Smooth muscle cell (in vitro differentiated cells): ENCODE results near the gene NUP62. TPM values are rescaled to one million over a fixed set of nuclear protein-coding genes. Genes with fewer than 3 reads are reported as not detected.
"Not testable (repeated sequence)": the region's sequence is repeated elsewhere in the genome, so short reads cannot be mapped to it uniquely, and the experiment has no call there.

Experiments used
- DNase-seq: peaks from one replicate; lab custom pipeline; 2025; ENCODE audit not compliant: unreplicated experiment; lab: John Stamatoyannopoulos, UW
- H2AFZ ChIP-seq: fragments of 200-600 bp; sonication (generic); 2 replicates; pipeline ENCODE4 v1.6.0; 2016; ENCODE audit warnings: antibody characterized with exemption, low read depth, mild to moderate bottlenecking
- H3F3A ChIP-seq: fragments of 200-600 bp; sonication (generic); 2 replicates; pipeline ENCODE4 v1.6.0; 2017; ENCODE audit warnings: antibody characterized with exemption, low read depth
- H3K27ac ChIP-seq: fragments of 200-600 bp; sonication (generic); 2 replicates; pipeline ENCODE4 v1.5.1; 2016; ENCODE audit warnings: low read depth, mild to moderate bottlenecking
- H3K27me3 ChIP-seq: fragments of 200-600 bp; sonication (generic); 2 replicates; pipeline ENCODE4 v1.6.1; 2016; ENCODE audit warnings: low read depth, mild to moderate bottlenecking
- H3K36me3 ChIP-seq: fragments of 200-600 bp; sonication (generic); 2 replicates; pipeline ENCODE4 v1.5.1; 2016; ENCODE audit warnings: low read depth
- H3K4me1 ChIP-seq: fragments of 200-600 bp; sonication (generic); 2 replicates; pipeline ENCODE4 v1.5.1; 2016; ENCODE audit warnings: low read depth
- H3K4me2 ChIP-seq: fragments of 200-600 bp; sonication (generic); 2 replicates; pipeline ENCODE4 v1.6.0; 2016; ENCODE audit warnings: mild to moderate bottlenecking
- H3K4me3 ChIP-seq: fragments of 200-600 bp; sonication (generic); 2 replicates; pipeline ENCODE4 v1.5.1; 2016; ENCODE audit warnings: mild to moderate bottlenecking
- H3K79me2 ChIP-seq: fragments of 200-600 bp; sonication (generic); 2 replicates; pipeline ENCODE4 v1.6.0; 2016; ENCODE audit warnings: low read depth, mild to moderate bottlenecking
- H3K9ac ChIP-seq: fragments of 200-600 bp; sonication (generic); 2 replicates; pipeline ENCODE4 v1.6.0; 2016; ENCODE audit warnings: low read depth
- H3K9me3 ChIP-seq: fragments of 200-600 bp; sonication (generic); replicated peaks from 2 replicates; pipeline ENCODE4 v1.5.1; 2016; ENCODE audit warnings: low read depth
- H4K20me1 ChIP-seq: fragments of 200-600 bp; sonication (generic); 2 replicates; pipeline ENCODE4 v1.6.0; 2016; ENCODE audit warnings: low read depth
- WGBS: methylation state at CpG from one replicate; pipeline ENCODE4 v1.1.7; 2016; ENCODE audit warnings: low lambda C conversion rate; 5-methylcytosine and 5-hydroxymethylcytosine counted together
- polyA plus RNA-seq: library from polyadenylated mRNA; unstranded; fragments of >200 nt; fragmentation: Nextera tagmentation; extraction: Ambion mirVana; gene quantifications from 2 replicates; pipeline ENCODE4 v1.2.1, GENCODE V29; 2016
- total RNA-seq: library from RNA; depleted of rRNA; stranded (reverse); fragments of >200 nt; gene quantifications from 2 replicates; pipeline ENCODE4 v1.2.3, GENCODE V29; 2014
- TF ChIP-seq, protein P1 (sequence below): fragments of 200-600 bp; sonication (generic); IDR thresholded peaks from 2 replicates; pipeline ENCODE4 v1.5.1; 2017; ENCODE audit warnings: borderline replicate concordance, mild to moderate bottlenecking, antibody characterized with exemption; ENCODE audit not compliant: insufficient read depth, poor library complexity, severe bottlenecking

NUP62 gene
- total and polyA plus RNA-seq, 2 experiments from 2014 or later: 24.2 to 29.5 TPM

DNA sequence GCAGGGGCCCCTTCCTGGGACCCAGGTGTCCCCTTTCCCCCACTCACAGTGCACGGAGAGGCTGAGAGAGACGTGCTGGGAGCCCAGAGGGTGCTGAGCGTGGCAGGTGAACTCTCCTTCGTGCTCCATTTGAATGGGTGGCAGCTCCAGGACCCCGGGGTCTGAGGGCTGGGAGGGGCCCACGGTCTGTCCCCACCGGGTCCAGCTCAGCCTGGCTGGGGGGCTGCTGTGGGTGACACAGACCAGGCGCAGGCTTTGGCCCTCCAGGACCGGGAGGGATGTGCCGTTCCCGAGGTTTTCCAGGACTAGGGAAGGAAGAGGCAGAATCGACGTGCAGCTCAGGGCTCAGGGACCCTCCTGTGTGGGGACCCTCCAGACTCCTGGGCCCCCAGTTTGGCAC lies 29.3 kb upstream of the NUP62 start:
- not testable (repeated sequence) for H3K79me2 ChIP-seq, H3F3A ChIP-seq, H3K4me3 ChIP-seq, H2AFZ ChIP-seq, H3K9ac ChIP-seq, H3K27ac ChIP-seq, DNase-seq, H4K20me1 ChIP-seq, H3K4me1 ChIP-seq, H3K4me2 ChIP-seq, H3K9me3 ChIP-seq, H3K36me3 ChIP-seq, H3K27me3 ChIP-seq
- 79% methylated on average over 13 of the region's 13 CpGs for WGBS

DNA sequence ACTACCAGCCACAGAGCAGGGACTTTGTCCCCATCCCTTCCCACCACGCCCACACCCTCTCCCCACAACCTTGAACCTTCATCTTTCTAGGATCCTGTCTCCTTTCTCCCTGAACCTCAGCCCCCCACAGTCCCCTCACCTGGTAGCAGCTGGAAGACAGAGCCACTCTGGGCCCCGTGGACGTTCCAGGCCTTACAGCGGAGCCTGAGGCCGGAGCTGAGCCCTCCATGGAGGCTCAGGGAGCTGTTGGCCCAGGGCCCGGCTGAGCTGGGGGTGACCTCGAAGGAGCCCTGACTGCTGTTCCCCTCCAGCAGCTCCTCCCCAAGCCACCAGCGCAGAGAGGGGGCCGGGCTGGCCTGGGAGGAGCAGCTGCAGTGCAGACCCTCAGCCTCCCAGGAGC lies 28.8 kb upstream of the NUP62 start:
- 85% methylated on average over 9 of the region's 9 CpGs for WGBS
- H3F3A ChIP-seq, H3K9ac ChIP-seq, DNase-seq, H4K20me1 ChIP-seq, H3K4me2 ChIP-seq, H2AFZ ChIP-seq, H3K9me3 ChIP-seq, H3K36me3 ChIP-seq, H3K4me3 ChIP-seq, H3K27ac ChIP-seq, H3K4me1 ChIP-seq, H3K79me2 ChIP-seq, H3K27me3 ChIP-seq: not testable (repeated sequence)

DNA sequence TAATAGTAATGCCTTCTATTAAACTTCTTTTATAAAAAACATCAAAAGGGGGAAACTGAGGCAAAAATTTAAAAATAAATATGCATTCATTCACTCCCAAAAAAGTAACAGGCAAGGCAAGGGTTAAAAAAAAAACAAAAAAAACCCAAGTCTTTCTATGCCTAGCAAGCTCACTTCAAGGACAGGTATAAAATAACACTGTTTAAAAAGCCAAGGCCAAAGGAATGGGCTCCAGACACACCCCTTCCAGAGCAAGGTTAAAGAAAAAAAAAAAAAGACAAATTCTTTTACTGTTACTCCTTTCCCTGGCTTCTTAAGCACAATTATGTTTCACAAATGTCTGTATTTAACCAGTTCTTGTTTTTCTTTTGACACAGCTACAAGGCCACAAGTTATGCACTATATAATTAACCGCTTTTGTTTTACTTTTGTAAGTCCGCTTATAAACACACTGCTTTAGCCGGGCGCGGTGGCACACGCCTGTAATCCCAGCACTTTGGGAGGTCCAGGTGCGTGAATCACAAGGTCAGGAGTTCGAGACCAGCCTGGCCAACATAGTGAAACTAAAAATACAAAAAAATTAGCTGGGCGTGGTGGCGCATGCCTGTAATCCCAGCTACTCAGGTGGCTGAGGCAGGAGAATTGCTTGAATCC lies 28.1 kb upstream of the NUP62 start:
- TF ChIP-seq, protein P1, sequence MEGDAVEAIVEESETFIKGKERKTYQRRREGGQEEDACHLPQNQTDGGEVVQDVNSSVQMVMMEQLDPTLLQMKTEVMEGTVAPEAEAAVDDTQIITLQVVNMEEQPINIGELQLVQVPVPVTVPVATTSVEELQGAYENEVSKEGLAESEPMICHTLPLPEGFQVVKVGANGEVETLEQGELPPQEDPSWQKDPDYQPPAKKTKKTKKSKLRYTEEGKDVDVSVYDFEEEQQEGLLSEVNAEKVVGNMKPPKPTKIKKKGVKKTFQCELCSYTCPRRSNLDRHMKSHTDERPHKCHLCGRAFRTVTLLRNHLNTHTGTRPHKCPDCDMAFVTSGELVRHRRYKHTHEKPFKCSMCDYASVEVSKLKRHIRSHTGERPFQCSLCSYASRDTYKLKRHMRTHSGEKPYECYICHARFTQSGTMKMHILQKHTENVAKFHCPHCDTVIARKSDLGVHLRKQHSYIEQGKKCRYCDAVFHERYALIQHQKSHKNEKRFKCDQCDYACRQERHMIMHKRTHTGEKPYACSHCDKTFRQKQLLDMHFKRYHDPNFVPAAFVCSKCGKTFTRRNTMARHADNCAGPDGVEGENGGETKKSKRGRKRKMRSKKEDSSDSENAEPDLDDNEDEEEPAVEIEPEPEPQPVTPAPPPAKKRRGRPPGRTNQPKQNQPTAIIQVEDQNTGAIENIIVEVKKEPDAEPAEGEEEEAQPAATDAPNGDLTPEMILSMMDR: no peak
- H3K27me3 ChIP-seq: no peaks in the 10 kb centered on the region
- WGBS: 88% methylated on average over 10 of the region's 10 CpGs
- DNase-seq: no peak
- no peak overlapping the region for H3K27ac ChIP-seq
- no peaks in the 10 kb centered on the region for H3F3A ChIP-seq
- H3K9ac ChIP-seq: no peak overlapping the region
- no peaks in the 10 kb centered on the region for H3K9me3 ChIP-seq
- no peaks in the 10 kb centered on the region for H3K79me2 ChIP-seq
- H3K36me3 ChIP-seq: no peaks in the 10 kb centered on the region
- no peaks in the 10 kb centered on the region for H4K20me1 ChIP-seq
- no peak overlapping the region for H3K4me3 ChIP-seq
- H3K4me2 ChIP-seq: no peak overlapping the region
- H3K4me1 ChIP-seq: no peaks in the 10 kb centered on the region
- H2AFZ ChIP-seq: no peak overlapping the region

DNA sequence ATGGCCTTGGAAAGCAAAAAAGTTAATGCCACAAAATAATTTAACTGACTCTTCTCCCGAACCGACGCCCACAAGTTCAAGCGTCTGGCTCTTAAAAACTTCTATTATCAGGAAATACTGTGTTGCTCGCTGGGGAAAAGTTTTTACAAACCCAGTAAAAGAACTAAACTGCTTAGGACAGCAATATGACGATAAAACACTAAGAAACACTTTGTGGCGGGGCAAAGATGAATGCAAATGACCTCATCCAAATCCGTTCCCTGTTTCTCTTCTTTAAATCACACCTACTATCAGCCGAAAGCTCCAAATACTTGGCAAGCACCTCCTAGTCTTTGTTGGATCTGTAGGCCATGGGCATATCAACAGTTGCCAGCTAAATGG lies 26.8 kb upstream of the NUP62 start:
- Histone ChIP-seq H4K20me1 (no peaks in the 10 kb centered on the region), H3K9me3 (no peaks in the 10 kb centered on the region), H3K27ac (no peak overlapping the region), H3K27me3 (no peaks in the 10 kb centered on the region), H3K4me2 (no peak overlapping the region), H3K79me2 (no peaks in the 10 kb centered on the region), H2AFZ (no peak overlapping the region), H3K4me1 (no peaks in the 10 kb centered on the region), H3K36me3 (no peaks in the 10 kb centered on the region), H3K9ac (no peak overlapping the region), H3K4me3 (no peak overlapping the region), H3F3A (no peaks in the 10 kb centered on the region)
- DNase-seq: no peak
- WGBS: 82% methylated on average over 9 of the region's 9 CpGs
- TF ChIP-seq, protein P1: no peak

DNA sequence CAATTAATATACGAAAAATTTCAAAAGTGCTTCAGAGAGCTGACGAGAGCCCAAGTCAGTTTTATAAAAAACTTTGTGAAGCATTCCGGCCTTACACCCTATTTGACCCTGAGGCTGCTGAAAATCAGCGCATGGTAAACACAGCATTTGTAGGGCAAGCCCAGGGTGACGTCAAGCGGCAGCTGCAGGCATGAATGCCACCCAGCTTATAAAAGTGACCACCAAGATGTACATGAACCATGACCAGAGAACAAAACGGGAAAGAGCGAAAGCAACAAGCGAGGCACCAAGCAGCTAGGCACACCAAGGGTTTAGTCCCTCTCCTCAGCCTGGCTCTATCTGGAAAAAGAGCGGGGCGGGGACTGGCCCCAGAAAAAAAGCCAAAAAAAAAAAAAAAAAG lies 25.6 kb upstream of the NUP62 start:
- no peaks in the 10 kb centered on the region for H3F3A ChIP-seq
- no peaks in the 10 kb centered on the region for H3K4me1 ChIP-seq
- no peak for DNase-seq
- no peaks in the 10 kb centered on the region for H3K36me3 ChIP-seq
- TF ChIP-seq, protein P1: no peak
- no peak overlapping the region for H3K27ac ChIP-seq
- H2AFZ ChIP-seq: no peak overlapping the region
- H3K9ac ChIP-seq: no peak overlapping the region
- 89% methylated on average over 11 of the region's 11 CpGs for WGBS
- no peaks in the 10 kb centered on the region for H3K27me3 ChIP-seq
- no peaks in the 10 kb centered on the region for H3K9me3 ChIP-seq
- H3K4me2 ChIP-seq: no peak overlapping the region
- no peak overlapping the region for H3K4me3 ChIP-seq
- no peaks in the 10 kb centered on the region for H3K79me2 ChIP-seq
- H4K20me1 ChIP-seq: no peaks in the 10 kb centered on the region
